OCI-LY1 (cell line): ENCODE results near the gene DOCK7.

ENCODE experiments used
- H2AFZ ChIP-seq: fragments of 200-600 bp; sonication (generic), shearing (Covaris generic); 2 replicates; pipeline ENCODE4 v1.6.0; 2014; ENCODE audit warnings: antibody characterized with exemption, mild to moderate bottlenecking, low read length
- H3F3A ChIP-seq: fragments of 200-600 bp; sonication (generic), shearing (Covaris generic); 2 replicates; pipeline ENCODE4 v1.6.0; 2014; ENCODE audit warnings: mild to moderate bottlenecking, antibody characterized with exemption, low read length, moderate library complexity; ENCODE audit not compliant: insufficient read depth
- H3K27ac ChIP-seq: fragments of 200-600 bp; sonication (generic); 2 replicates; pipeline ENCODE4 v1.5.1; 2014; ENCODE audit warnings: low read length, mixed run types, mild to moderate bottlenecking, low read depth; ENCODE audit not compliant: poor library complexity, severe bottlenecking
- H3K27me3 ChIP-seq: fragments of 200-600 bp; sonication (generic); 2 replicates; pipeline ENCODE4 v1.6.0; 2014; ENCODE audit warnings: antibody characterized with exemption, mild to moderate bottlenecking, low read length, moderate library complexity; ENCODE audit not compliant: insufficient read depth
- H3K36me3 ChIP-seq: fragments of 200-600 bp; sonication (generic); 2 replicates; pipeline ENCODE4 v1.6.1; 2014; ENCODE audit warnings: mild to moderate bottlenecking, antibody characterized with exemption, low read length, moderate library complexity, mixed read lengths; ENCODE audit not compliant: insufficient read depth
- H3K4me1 ChIP-seq: fragments of 200-600 bp; sonication (generic); 2 replicates; pipeline ENCODE4 v1.5.1; 2014; ENCODE audit warnings: mild to moderate bottlenecking, low read length, moderate library complexity; ENCODE audit not compliant: insufficient read depth, severe bottlenecking
- H3K4me2 ChIP-seq: fragments of 200-600 bp; sonication (generic), shearing (Covaris generic); 2 replicates; pipeline ENCODE4 v1.6.1; 2014; ENCODE audit warnings: low read length
- H3K4me3 ChIP-seq: fragments of 200-600 bp; sonication (generic); 2 replicates; pipeline ENCODE4 v1.5.1; 2014; ENCODE audit warnings: low read length, low read depth, mild to moderate bottlenecking, mixed read lengths; ENCODE audit not compliant: poor library complexity, severe bottlenecking
- H3K79me2 ChIP-seq: fragments of 200-600 bp; shearing (Covaris generic); 2 replicates; pipeline ENCODE4 v1.6.1; 2016; ENCODE audit warnings: mixed run types, low read length, mixed read lengths; ENCODE audit not compliant: insufficient read depth
- H3K9ac ChIP-seq: fragments of 200-600 bp; sonication (generic), shearing (Covaris generic); 2 replicates; pipeline ENCODE4 v1.6.1; 2014; ENCODE audit warnings: mild to moderate bottlenecking, low read length, mixed read lengths
- H3K9me2 ChIP-seq: fragments of 200-600 bp; sonication (generic), shearing (Covaris generic); 2 replicates; pipeline ENCODE4 v1.6.1; 2014; ENCODE audit warnings: low read depth, mild to moderate bottlenecking, low read length, mixed read lengths
- H3K9me3 ChIP-seq: fragments of 200-600 bp; shearing (Covaris generic); 2 replicates; pipeline ENCODE4 v1.6.1; 2014; ENCODE audit warnings: low read length, mixed read lengths
- H4K20me1 ChIP-seq: fragments of 200-600 bp; sonication (generic), shearing (Covaris generic); 2 replicates; pipeline ENCODE4 v1.6.0; 2016; ENCODE audit warnings: mild to moderate bottlenecking, low read length; ENCODE audit not compliant: insufficient read depth
- CTCF ChIP-seq: fragments of 200-600 bp; sonication (generic), shearing (Covaris generic); IDR thresholded peaks from 2 replicates; pipeline ENCODE4 v1.5.1; 2017; ENCODE audit warnings: mild to moderate bottlenecking, antibody characterized with exemption, low read length, moderate library complexity, mixed read lengths
- EZH2 ChIP-seq: fragments of 200-600 bp; sonication (generic), shearing (Covaris generic); IDR thresholded peaks from 2 replicates; pipeline ENCODE4 v1.8.0; 2017; ENCODE audit warnings: borderline replicate concordance, mixed run types, mild to moderate bottlenecking, antibody characterized with exemption, low read length, moderate library complexity, mixed read lengths

The DOCK7 gene

GRCh38 chr1:62494137-62494536 is 194.0 kb downstream of the DOCK7 start:
- no peak for TF ChIP-seq CTCF
- TF ChIP-seq EZH2: no peak
- H4K20me1 ChIP-seq: no peaks in the 10 kb centered on the region
- no peaks in the 10 kb centered on the region for H3K9me2 ChIP-seq
- H3K4me2 ChIP-seq: no peak overlapping the region
- no peaks in the 10 kb centered on the region for H3F3A ChIP-seq
- H3K79me2 ChIP-seq: no peaks in the 10 kb centered on the region
- H2AFZ ChIP-seq: no peak overlapping the region
- H3K36me3 ChIP-seq: no peaks in the 10 kb centered on the region
- H3K27me3 ChIP-seq: no peaks in the 10 kb centered on the region
- H3K27ac ChIP-seq: no peak overlapping the region
- no peak overlapping the region for H3K9ac ChIP-seq
- H3K4me3 ChIP-seq: no peak overlapping the region
- H3K4me1 ChIP-seq: no peaks in the 10 kb centered on the region
- H3K9me3 ChIP-seq: no peaks in the 10 kb centered on the region

GRCh38 chr1:62493656-62494055 is 194.5 kb downstream of the DOCK7 start:
- no peaks in the 10 kb centered on the region for H3K79me2 ChIP-seq
- no peak overlapping the region for H2AFZ ChIP-seq
- H3K4me3 ChIP-seq: no peak overlapping the region
- H3K36me3 ChIP-seq: no peaks in the 10 kb centered on the region
- H3K9ac ChIP-seq: no peak overlapping the region
- no peaks in the 10 kb centered on the region for H3F3A ChIP-seq
- no peaks in the 10 kb centered on the region for H3K9me3 ChIP-seq
- no peak overlapping the region for H3K27ac ChIP-seq
- no peak overlapping the region for H3K4me2 ChIP-seq
- no peak for TF ChIP-seq CTCF
- no peak for TF ChIP-seq EZH2
- H3K9me2 ChIP-seq: no peaks in the 10 kb centered on the region
- no peaks in the 10 kb centered on the region for H3K4me1 ChIP-seq
- H4K20me1 ChIP-seq: no peaks in the 10 kb centered on the region
- H3K27me3 ChIP-seq: no peaks in the 10 kb centered on the region

GRCh38 chr1:62492521-62492920 is 195.7 kb downstream of the DOCK7 start:
- no peaks in the 10 kb centered on the region for H3K9me3 ChIP-seq
- H3K9ac ChIP-seq: no peak overlapping the region
- no peak overlapping the region for H3K4me2 ChIP-seq
- no peak overlapping the region for H2AFZ ChIP-seq
- H3K27me3 ChIP-seq: no peaks in the 10 kb centered on the region
- H3K9me2 ChIP-seq: no peaks in the 10 kb centered on the region
- no peaks in the 10 kb centered on the region for H4K20me1 ChIP-seq
- H3K4me3 ChIP-seq: no peak overlapping the region
- no peak overlapping the region for H3K27ac ChIP-seq
- TF ChIP-seq EZH2: no peak
- no peak for TF ChIP-seq CTCF
- H3K36me3 ChIP-seq: no peaks in the 10 kb centered on the region
- H3F3A ChIP-seq: no peaks in the 10 kb centered on the region
- no peaks in the 10 kb centered on the region for H3K4me1 ChIP-seq
- no peaks in the 10 kb centered on the region for H3K79me2 ChIP-seq
